ENCODE measurements around the gene LCP2.

Gene LCP2

DNA sequence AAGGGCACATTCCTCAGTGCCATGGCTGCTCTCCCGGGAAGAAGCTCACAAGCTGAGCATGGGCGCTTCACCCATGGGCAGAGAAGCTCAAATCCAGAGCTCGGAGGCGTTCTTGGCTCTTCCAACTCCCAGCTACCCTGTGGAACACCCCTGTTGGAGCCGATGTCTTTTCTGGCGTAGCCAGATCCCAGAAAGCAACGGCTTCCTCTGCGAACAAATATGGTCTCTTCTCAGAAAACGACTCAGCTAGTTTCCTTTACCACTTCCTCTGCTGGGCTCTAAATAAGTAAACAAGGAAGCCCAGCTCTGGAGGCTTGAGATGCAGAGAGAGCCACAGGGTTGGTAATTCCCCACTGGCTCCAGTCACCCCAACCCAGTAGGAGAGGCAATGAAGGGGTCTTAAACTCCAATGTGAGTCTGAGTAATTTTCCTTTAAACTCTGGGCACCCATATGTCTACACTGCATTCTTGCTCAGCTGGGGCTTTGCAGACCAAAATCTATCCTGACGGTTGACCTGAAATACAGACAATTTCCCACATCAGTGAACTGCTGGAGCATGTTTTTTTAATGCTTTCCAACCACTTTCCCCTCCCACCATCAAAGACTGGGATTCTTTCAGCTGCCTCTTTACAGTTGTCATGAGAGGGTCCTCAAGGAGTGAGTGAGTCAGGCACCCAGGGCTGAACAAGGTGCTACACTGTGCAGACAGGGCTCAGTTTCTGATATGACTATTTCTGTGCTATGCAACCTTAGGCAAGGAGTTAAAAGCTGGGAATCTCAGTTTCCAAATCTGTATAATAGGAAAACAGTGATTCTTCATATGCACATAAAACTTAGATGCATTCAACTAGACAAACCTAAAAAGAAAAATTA lies at the start of gene LCP2:
Gene LCP2, minus strand, starts transcription at position 189 of the 874 bp plus-strand sequence. Its CDS starts 166 bp downstream, at position 23.
- DNase-seq: no peak

DNA sequence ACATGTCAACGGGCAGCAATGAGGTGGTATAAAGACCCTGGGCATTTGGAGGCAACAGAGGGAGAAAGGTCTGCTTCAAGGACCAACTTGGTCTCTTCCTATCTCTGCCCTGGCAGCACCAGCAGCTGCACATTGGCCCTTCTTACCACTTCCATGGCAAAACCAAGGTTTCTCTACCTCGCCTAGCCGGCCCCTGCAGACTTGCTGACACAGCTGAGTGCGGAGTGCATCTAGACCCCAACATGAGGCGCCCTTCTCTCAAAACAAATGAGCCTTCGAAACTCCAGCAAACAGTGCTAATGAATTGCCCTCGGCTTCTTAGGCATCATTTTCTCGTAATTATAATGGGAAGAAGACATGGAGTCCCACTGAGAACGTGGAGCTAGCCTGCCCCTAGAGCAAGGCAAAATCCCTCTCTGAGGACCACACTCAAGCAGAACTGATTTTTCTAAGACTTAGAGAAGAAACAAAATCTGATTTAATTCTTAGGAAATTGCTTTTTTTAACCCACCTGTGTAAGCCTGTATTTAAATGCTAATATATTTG lies 49.5 kb upstream of the LCP2 start:
- DNase-seq: no peak

DNA sequence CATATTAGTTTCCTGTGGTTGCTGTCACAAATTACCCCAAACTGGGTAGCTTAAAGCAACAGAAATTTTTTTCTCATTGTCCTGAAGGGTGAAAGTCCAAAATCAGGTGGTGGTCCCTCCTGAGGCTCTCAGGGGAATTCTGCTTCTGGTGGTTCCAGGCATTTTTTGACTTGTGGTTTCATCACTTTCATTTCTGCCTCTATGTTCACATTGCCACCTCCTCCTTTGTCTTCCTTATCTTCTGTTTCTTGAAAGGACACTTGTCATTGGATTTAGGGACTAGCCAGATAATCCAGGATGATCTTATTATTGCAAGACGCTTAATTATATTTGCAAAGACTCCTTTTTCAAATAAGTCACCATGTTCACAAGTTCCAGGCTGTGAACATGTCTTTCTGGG lies 48.4 kb upstream of the LCP2 start:
- no peak for DNase-seq

DNA sequence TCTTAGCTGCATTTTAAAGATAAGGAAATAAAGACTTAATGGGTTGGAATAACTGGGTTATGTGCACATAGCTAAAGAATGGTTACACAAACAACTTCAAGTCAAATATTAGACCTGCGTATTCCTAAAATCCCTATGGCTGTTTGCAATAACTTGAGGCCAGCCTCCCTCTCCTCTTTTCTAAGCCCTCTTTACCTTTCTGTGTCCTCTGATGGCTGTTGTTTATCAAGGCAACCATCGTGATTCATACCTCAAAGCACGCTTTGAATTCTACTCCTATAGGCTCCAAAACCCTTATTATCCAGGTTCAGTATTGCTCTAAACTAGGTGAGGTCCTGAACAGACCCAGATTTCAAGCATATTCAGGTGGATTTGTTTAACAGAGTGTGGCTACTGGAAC lies 45.6 kb upstream of the LCP2 start:
- DNase-seq: no peak

DNA sequence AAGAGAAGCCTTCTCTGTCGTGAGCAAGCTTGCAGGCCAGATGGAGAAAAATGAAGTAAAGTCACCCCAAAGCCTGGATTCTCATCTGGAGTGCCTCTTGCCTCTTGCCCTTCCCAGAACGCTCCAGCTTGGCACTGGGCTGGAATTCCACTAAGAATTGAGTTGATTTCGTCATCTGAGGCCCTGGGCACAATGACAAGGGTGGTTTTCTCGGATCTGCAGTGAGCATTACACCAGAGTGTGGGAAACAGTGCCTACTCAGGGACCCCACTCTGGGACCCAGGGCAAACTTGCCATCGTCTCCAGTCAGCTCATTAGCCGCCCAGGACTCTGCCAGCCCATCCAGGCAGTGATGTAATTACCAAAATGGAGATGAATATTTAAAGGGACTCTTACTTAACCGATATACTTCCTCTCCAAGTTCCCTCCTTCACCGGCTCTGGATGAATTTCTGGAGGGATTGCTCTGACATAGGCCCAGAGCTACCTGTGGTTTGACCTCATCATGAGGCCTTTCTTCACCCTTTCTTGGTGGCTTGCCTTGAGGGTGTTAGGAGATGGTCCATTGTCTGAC lies 44.7 kb upstream of the LCP2 start:
- DNase-seq: no peak

DNA sequence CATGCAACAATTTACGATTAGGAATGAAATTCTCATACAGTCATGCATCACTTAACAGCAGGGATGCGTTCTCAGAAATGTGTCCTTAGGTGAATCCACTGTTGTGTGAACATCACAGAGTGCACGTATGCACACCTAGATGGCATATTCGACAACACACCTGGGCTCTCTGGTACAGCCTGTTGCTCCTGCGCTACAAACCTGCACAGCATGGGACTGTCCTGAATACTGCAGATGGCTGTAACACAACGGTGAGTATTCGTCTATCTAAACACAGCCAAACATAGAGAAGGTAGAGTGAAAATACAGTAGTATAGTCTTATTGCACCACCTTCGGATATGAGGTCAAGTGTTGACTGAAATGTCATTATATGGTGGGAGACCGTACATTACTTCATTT lies 44.0 kb upstream of the LCP2 start:
- DNase-seq: no peak

DNA sequence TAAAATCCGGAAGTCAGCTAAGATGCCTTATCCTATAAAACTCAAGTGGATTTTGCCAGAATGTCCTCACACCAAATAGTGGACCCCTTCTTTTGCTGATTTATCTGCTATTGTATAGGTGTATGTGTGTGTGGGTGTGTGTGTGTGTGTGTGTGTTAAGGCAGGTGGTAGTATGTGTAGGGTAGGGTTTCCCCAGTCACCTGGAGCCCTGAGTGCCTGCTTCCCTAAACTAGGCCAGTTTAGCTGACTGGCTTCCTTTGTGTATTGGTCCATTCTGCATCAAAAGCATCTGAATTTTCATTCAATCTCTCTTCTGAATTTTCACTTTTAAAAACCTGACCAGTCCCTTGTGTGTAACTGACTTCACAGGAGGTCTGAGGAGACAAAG lies 42.2 kb upstream of the LCP2 start:
- no peak for DNase-seq

DNA sequence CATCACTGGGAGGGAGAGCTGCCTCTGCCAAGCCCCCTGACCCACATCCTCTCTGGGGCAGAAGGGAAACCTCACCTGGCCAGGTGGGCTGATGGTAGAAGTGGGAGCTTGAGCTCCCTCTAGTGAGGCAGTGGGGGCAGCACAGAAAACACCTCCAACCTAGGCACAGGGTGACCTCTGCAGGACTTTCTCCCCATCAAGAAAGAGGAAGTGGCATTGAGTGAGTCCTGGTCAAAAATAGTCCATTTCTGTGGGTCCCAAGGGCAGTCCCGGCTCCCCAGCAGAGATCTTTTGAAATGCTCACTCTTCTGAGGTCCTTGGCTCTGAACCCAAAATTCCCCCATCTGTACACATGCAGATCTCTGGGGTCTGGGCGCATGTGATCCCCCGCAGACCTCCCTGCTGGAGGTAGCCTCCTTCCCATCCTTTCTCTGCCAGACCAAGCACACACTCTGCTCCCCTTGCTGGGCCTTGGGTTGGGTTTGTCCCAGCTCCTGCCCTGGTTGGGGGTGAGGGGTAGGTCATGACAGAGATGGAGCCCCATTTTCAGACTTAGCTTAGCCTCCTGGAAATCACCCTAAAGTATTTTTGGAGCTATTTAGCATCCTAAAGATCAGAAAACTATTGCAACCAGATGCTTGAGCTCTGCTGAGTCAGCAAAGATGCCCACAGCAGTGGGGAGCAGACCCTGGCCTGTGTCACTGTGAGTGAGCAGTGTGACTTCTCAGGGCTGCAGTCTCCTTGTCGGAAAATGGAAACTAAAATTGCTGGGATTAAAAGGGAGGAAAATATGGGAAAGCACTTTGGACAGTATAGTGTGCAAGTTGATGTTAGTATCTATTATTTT lies 41.6 kb upstream of the LCP2 start:
- DNase-seq: no peak

DNA sequence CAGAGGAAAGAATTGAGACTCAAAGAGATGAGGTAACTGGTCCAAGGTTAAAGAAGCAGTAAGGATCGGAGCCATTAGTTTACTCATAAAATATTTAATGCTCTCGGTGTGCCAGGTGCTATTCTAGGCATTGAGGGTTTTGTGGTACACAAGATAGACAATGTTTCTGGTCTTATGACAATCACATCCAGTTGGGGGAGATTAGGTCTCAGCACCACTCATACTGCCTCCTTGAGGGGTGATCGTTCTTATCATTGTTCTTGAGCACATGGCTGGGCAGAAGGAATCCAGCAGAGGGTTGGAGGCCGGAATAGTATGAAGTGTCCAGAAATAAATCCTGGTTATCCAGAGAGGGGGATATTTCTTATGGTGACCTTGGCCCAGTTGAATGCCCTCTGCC lies 40.7 kb upstream of the LCP2 start:
- no peak for DNase-seq

DNA sequence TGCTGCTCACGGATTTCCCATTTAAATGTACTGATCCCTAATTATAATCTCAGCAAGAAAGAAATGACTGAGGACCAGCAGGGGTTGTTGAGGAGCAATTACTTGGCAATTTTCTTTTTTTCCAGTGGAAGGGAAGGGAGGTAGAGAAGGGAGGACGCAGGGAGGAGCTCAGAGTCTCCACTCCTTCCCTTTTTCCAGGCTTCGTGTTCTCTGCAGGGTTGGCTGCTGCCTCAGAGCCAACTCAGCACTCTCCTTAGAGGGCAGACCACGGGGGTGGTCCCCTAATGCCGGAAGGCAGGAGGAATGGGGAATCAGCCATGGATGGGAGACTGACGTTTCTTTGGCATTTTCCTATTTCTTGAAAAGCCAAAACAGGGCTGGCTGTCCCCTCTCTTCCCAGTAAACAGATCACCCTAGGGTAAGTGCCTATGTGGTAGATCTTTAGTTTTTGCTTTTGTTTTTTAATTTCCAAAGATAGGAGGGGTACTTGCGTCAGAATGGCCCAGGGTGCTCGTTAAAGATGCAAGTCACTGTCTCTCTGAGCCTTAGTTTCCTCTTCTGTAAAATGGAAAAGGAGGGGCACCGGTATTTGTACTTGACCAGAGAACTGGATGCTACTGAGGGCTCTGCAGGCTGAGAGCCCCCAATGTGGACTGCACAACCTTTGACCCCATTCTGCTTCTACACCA lies 39.6 kb upstream of the LCP2 start:
- no peak for DNase-seq

DNA sequence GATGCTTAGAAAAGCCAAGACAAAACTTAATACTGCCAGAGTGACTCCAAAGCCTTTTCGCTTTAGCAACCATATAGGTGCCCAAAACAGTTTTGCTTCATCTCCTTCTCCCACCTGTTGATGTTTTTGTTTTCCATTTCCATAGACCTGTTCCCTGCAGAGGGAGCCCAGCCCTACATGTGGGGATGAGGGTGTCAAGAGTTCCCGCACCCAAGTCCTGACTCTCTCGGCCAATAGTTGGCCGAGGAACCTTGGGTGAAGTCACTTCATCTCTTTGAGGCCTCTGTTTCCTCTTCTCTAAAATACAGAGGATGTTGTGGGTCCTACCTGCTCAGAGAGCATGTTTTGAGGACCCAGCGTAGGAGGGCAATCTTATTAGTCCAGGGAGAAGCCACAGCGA lies 38.5 kb upstream of the LCP2 start:
- DNase-seq: no peak

DNA sequence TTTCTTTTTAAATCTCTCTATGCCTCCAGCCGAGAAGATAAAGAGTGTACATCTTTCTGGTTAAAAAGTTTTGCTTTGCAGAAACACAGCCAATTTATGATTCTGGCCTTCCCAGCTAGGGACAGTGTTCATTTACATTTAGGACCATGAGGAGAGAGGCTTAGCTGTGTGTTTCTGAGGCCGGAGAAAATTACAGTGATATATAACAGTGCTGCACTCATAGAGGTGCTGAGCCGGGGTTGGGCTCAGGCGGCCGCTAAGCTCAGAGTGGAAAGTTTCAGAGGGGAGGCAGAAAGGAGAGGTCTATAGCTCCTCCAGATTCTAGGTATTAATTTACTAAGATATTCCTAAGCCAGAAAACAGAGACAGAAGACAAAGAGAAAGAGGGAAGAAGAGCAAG lies 37.0 kb upstream of the LCP2 start:
- no peak for DNase-seq

DNA sequence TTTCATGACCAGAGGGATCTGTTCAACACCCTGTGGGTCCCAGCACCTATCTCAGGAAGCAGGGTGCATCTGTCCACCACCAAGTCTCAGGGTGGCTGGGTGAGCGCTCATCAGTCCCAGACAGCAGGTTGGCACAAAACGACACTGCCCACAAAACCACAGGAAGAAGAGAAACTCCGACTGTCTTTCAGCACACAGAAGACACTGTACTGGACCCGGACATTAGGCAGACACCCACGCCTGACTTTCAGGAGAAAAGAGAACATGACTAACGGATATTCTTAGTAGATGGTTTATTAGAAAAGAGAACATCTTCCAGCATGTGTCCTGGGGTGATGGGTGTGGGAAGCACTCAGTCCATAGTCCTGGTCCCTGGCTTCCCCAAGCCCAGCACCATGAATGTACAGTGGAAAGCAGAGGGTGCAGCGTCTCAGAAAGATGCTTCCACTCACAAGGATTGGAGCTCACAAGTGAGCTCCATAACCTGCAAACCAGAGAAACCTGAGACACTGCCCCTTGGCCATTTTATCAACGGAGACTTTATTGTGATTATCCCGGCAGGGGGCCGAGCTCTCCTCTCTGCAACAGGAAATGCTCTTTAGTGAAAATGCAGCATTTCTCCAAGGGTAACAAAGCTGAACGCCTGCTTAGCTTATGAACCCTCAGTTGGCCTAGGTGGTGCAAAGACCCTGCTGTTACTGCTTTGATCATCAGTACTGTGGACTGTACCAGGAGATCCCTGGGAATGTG lies 35.8 kb upstream of the LCP2 start:
- DNase-seq: no peak

DNA sequence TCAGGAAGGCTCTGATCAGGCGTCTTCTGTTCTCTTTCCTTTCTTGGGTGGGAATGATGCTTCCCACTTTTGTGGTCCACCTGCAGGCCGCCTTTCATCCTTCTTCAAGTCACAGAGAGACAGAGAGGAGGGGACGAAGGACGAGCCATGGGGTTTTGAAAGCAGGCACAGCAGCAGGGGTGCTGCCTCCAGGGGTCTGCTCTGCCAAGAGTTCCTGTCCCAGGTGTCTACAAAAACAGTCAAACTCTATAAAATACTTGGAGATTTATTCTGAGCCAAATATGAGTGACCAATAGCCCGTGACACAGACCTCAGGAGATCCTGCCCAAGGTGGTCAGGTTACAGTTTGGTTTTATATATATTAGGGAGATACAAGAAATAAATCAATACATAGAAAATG lies 34.5 kb upstream of the LCP2 start:
- no peak for DNase-seq

DNA sequence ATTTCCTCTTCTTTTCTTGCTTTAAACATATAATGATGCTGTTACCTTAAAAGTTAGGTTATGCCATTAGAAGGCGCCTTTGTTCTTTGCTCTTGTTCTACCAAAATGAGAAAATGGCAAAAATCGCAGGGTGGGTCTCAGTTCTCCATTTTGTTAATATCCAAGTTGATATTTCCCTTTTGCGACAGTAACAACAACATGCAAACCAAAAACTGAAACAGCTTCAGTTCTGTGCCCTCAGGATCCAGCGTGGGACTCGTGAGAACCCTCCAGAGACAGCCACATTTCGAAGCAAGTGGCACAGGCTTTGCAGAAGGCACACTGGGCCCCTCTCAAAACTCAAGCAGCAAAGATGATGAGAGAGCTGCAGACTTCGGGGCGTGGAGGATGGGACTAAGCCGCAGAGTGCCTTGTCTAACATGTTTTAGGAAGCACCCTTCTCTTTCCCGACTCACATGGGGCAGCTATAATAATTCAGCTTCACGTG lies 33.0 kb upstream of the LCP2 start:
- DNase-seq: no peak

DNA sequence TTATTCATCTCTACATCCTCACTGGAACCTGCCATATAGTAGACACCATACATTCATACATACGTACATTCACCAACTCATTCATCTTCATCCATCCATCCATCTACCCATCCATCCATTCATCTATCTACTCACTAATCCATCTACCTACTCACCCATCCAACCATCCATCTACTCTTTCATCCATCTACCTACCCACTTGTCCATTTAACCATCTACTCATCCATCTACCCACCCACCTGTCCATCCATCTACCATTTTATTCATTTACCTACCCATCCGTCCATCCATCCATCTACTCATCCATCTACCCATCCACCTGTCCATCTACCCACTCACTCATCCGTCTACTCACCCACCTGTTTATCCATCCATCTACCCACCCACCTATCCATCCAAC lies 31.9 kb upstream of the LCP2 start:
- DNase-seq: no peak

DNA sequence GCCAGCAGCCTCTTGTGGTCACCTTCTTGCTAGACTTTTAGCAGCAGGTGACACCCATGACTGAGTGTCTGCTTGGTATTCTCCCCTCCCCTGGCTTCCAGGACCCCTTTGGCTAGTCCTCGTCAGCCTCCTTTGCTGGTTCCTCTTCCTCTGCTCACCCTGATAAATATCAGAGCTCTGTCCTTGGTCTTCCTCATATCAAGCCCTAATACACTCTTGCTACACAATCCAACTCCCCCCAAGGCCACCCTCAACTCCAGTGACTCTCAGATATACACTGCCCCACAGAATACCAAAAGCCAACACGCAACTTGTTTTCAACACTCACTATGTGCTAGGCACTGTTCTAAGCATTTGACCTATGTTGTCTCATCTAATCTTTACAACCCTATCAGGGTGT lies 30.3 kb upstream of the LCP2 start:
- no peak for DNase-seq

DNA sequence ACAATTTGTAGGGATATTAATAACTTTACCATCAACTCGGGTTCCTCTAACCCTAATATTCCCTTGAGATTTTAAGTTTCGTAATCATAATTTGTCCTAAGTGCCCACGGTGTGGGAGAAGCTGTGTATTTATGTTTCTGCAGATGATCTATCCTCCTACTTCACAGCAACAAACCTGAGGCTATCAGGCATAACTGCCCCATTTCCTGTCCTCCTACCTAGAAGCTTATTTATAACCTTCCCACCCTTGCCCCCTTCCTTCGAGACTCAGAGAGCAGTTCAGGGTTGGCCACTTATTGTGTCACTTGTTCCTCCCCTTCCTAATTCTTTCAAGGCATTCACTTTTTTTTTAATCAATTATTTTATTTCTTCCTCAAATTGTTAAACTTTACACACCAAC lies 29.6 kb upstream of the LCP2 start:
- DNase-seq: no peak

DNA sequence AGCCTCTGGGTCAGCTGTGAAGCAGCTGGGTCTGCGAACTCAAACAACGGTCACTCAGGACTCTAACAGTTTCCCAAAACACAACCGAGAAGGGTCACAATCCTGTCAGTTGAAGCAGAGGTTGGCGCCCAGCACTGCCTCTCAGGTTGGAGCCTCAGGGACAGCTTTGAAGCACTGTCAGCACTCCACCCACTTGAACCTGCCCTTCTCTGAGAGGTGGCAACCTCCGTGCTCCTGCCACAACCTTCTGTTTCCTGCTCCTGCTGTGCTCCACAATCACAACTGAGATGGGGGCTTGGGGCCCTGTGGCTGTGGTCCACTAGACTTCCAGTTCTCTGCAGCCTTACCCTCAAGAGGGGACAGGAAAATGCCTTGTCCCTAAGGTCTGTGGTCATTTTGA lies 21.7 kb upstream of the LCP2 start:
- DNase-seq: no peak

DNA sequence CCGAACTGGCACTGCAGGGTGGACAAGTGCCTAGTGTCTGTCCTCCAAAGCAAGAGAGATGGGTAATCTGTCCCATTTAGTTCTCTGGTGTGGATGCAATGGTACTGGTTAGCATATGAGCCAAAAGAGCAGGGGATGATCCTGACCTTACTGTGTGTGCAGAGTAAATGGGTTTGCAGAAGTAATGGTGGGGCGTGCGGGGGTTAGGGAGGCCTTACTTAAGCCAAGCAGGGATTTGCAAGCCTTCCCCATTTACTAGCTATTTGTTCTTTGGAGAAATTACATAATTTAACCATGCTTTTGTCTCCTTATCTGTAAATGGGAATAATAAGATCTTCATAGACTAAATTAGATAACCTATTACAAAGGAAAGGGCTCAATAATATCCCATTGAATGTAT lies 19.9 kb upstream of the LCP2 start:
- no peak for DNase-seq

DNA sequence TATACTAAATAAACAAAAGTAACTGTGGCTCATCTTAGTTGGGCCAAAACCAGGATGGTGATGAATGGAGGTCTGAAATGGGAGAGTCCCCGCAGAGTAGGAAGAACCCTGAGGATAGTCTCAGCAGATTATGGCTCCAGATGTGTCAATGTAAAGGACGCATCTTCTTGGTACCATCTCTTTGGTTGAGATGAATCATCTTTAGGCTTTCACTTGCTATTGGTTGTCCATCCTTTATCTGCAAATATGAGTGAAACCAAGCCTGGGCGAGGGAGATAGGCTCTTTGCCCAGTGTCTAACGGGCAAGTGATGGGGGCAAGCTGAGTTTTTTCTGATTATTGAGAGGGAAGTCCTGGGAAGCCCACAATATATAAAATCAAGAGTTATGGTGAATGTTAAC lies 19.4 kb upstream of the LCP2 start:
- DNase-seq: no peak

DNA sequence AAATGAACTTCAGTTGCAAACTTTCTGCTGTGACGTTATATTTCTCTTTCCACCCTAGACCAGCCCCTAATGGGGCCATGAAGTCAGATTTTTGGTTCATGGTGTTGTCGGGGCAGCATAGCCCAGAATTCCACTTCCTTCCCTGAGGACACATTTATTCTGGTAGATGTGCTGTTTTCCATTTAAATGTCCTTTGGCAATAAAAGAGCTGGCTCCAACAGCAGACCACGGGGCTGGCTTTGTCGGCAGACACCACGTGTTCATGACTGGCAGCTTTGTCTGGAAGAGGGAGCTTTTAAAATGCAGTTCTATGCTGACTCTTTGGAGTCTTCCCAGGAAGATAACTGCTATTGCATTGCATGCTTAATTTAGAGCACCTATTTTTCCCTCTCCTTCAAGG lies 17.6 kb upstream of the LCP2 start:
- DNase-seq: no peak
